Activated CD4-positive, alpha-beta T cell treated with anti-CD3 and anti-CD28 coated beads for 24 hours (primary cell): ENCODE measurements around the gene CYP3A7.
"Not testable (repeated sequence)": the region's sequence is repeated elsewhere in the genome, so short reads cannot be mapped to it uniquely, and the experiment has no call there.

Experiments
- DNase-seq, 2 donors: peaks; one replicate each; pipeline ENCODE4 v3.0.0-alpha.2; 2020; ENCODE audit warnings: low read depth in 2 of 2

CYP3A7 gene

DNA sequence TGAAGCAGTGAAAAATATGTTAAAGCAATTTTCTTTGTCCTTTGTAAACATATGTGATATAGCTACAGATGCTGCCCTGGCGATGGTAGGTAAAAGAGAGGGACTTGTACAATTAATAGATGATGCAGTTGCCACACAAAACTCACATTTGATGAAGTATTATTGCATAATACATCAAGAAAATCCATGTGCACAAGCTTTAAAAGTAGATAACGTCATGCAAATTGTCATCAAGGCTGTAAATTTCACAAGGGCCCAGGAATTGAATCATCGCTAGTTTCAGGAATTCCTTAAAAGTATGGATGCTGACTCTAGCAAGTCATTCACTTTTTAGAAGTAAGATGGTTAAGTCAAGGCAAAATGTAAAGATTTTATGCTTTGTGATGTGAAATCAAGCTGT, 65.2 kb downstream of the CYP3A7 start:
- no peak for DNase-seq

DNA sequence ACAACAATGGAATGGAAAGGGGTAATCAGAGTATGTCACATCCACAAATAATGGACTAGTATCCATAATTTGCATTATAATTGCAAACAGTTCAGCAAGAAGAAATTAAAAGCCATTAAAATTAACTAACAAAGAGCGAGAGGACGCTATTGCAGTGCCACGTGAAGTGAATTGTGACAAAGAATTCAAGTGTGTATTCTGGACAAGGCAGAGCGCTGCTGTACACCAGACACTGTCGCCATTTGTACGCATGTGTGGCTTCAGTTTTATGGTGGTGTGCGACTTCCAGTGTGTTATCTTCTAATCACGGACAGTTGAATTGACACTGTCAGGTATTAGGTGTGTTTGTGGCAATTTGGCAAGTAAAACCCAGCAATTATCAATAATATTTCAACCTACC, 66.5 kb downstream of the CYP3A7 start:
- no peak for DNase-seq

DNA sequence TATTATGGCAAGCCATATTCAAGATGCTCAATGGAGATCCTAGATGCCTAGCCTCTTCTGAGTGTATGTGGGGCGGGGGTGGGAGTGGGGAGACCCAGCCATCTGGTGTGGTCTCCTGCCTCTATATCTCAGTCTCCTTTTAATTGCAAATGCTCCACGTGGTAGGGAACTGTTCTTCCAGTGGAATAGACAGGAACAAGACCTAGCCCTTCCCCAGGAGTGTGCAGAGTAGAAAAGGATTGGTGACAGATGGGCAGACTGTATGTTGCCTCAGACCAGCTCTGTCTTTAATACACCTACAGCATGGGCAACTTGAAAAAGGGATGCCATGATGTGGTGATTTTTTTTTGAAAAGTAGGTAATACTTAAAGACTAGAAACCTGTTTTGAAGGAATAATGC, 67.8 kb downstream of the CYP3A7 start:
- no peak for DNase-seq

DNA sequence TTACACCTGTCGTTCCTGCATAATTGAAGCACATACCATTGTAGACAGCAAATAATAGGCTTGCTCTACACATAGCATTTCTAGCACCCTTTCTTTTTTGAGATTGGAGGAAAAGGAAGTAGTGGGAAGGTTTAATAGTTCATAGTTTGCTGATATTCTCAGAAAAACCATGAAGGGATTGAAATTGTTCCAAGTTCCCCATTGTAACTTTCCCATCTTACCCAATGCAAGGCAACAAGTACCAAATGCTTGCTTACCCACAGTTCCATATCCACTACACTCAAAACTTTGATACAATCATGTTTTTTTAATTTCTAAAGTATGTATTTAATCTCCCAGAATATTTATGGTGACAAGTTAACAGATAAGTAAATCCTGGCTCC, 69.0 kb downstream of the CYP3A7 start:
- no peak for DNase-seq

DNA sequence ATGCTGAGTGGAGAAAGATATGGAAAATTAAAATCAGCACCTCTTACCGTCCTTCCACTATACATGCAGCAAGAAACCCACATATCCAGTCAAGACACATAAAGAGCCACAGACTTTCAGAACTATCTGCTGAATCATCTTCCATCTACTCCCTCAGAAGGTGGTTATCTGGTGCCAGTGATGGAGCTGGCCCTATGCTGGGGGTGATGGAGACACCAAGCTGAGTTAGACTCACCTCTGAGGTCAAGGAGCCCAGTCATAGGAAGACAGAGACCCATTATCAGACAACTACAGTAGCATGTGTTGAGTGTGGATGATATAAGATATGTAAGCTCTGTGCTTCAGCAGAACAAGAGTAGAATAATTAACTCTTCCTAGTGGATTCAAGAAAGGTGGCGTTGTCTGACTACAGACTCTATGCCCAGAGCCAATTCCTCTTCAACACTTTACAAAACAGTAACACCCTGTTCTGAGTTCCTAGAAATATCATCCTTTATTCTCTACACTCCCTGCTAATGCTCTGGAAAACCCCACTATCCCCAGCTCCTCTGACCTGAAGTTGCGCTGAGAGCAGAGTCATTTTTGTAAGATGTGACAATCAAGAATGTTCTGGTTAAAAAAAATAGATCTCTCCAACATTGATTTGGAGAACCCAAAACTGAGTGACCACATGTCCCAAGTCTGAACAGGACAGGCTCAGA, 69.5 kb downstream of the CYP3A7 start:
- DNase-seq = no peak

DNA sequence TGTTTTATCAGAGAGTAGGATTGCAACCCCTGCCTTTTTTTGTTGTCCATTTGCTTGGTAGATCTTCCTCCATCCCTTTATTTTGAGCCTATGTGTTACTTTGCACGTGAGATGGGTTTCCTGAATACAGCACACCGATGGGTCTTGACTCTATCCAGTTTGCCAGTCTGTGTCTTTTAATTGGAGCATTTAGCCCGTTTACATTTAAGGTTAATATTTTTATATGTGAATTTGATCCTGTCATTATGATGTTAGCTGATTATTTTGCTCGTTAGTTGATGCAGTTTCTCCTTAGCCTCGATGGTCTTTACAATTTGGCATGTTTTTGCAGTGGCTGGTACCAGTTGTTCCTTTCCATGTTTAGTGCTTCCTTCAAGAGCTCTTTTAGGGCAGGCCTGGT, 77.1 kb downstream of the CYP3A7 start:
- DNase-seq = not testable (repeated sequence)
